Activated CD4-positive, alpha-beta T cell treated with anti-CD3 and anti-CD28 coated beads for 24 hours (primary cell): ENCODE measurements around the gene RBM14.
A peak's percentile ranks its signal among the peaks of the same experiment; 100 is the strongest.
"Not testable (repeated sequence)": the region's sequence is repeated elsewhere in the genome, so short reads cannot be mapped to it uniquely, and the experiment has no call there.

Source experiments
- DNase-seq, 2 donors: peaks; one replicate each; pipeline ENCODE4 v3.0.0-alpha.2; 2020; ENCODE audit warnings: low read depth in 2 of 2

The RBM14 gene

DNA sequence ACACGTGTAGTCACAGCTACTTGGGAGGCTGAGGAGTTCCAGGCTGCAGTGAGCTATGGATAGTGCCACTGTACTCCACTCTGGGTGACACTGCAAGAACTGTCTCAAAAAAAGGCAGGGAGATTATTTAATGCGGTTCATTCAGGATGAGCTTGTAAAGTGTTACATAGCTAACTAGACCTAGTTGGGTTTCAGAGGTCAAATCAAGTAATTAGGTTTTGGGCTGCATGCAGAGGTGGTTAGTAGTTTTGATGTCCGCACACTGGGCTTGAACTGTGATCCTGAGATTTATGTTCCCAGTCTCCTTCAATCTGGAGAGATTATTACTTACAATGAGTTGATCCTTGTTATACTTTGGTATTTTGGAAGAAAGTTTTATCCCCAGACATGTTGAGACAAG lies 20.0 kb downstream of the RBM14 start:
- no peak for DNase-seq

GRCh38 chr11:66637557-66638176 lies 21.2 kb downstream of the RBM14 start:
- DNase-seq, result no peak

DNA sequence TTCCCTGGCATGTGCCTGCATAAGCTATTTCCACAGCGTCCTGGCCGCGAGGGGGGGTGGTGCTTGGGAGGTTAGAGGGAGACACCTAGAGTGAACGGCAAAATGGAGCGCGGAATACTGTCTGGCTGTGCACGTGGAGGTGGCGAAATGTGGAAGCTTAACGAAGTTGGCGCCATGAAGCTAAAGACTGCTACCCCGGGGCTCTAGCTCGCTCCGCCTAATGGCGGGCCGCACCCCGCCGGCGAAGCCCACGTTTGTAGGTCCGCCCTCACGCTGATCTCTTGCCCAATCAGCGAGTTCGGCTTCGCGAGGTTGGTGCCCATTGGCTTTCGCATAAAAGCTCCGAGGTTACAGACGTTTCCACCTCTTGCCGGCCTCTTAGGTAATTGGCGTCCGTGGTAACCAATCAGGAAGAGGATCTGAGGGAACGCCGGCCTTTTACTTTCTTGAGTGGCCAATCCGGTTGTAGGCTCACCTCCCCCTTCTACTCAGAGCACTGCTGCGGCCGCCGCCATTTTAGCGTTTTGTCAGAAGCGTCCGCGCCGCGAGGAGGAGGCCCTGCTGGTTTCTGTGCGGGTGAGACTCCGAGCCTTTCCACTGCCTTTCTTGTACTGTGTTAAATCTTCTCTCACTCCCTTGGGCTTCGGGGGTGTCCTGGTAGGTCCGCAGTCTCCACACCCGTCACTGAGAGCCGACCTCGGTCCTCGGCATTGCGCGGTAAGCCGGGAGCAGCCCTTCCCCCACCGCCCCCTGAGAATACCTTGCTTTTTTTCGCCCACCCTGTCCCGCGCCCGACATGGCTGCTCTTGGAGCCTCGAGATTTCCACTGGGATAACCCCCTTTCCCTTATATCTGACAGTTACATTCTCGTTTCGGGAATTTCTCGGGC lies 22.0 kb downstream of the RBM14 start, which contains the start of gene RBM4:
Gene RBM4, plus strand, starts transcription at position 527 of the 889 bp plus-strand sequence. CDS start 1,009 bp downstream, outside the sequence.
- DNase-seq, result peak; percentile 89 to 91

DNA sequence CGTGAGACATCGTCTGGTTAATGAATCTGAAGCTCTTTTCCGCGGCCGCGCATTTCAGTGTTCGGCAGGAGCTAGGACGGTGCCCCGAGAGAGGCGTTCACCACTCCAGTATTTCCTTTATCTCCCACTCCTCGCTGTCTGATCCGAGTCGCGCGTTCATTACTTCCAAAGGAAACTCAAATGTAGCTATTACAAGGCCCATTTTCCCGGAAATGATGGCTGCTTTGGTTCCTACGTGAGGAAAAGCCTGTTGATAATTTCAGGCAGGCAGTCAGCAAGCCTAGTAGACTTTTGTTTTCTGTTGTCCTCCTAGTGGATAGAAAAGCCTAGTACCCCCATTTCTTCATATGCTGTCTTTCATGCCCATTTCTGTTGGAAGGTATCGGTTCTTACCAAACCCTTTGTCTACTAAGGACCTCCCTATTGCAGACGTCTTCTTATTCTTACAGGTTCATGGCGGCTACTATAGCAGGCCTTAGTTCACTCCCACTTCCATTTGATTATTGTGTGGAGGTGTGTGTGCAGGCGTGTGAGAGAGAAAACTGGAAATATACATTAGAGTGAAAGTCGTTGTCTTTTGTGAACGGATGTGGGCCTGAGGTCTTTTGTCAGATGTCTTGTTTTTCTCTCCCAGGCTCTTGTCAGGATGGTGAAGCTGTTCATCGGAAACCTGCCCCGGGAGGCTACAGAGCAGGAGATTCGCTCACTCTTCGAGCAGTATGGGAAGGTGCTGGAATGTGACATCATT lies 22.8 kb downstream of the RBM14 start:
- DNase-seq, result no peak

GRCh38 chr11:66639814-66640340 lies 23.4 kb downstream of the RBM14 start:
- not testable (repeated sequence) for DNase-seq

GRCh38 chr11:66641834-66642233 lies 25.4 kb downstream of the RBM14 start:
- DNase-seq, result no peak

GRCh38 chr11:66643745-66644437 lies 27.5 kb downstream of the RBM14 start:
- no peak for DNase-seq

DNA sequence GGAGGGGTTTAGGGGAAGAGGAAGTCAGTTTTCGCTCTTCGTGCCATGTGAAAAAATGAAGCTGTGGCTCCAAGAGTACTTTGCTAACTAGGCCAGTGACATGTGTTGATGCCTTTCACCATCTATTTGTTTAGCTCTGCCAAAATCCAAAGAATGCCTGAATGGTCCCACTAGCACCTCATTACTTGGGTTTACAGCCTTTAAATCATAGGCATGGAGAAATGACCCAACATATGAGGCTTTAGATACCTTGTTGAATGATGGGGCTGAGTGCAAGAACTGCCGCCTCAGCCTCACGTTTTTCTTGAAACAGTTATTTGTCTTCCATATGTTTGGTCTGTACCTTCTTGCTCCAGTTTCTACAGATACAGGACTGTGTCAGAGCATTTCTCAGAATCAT lies 30.4 kb downstream of the RBM14 start:
- DNase-seq, result no peak

GRCh38 chr11:66649903-66650302 lies 33.5 kb downstream of the RBM14 start:
- no peak for DNase-seq

DNA sequence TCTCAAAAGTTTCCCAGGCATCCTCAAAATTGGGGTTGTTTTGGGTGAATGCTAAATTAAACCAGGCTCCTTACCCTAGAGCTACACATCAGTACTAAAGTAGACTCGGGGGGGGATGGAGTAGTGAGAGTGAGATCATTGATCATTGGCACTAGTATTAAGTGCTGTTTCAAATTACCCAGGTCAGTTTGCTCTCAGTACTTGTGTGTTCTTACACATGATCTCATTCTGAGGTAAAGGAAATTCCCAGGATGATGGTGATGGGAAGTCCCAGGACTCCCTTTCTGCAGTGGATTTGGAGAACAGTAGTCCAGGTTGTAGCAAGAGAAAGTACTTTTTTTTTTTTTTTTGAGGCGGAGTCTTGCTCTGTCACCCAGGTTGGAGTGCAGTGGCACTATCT lies 34.6 kb downstream of the RBM14 start:
- no peak for DNase-seq

DNA sequence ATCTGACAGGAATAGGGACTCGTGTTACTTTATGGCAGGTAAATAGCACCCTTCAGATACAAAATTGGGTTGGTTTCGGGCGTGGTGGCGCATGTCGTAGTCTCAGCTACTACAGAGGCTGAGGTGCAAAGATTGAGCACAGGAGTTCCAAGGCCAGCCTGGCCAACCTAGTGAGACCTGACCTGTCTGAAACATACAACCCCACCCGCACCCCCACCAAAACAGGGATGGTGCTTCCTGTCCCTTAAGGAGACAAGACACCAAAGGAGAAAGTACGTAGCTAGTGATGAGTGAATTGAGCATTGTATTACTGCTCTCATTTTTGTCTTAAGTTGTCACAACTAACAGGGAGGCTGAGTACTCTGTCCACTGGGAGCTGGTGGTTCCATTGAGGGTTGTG lies 36.2 kb downstream of the RBM14 start:
- DNase-seq, result no peak

DNA sequence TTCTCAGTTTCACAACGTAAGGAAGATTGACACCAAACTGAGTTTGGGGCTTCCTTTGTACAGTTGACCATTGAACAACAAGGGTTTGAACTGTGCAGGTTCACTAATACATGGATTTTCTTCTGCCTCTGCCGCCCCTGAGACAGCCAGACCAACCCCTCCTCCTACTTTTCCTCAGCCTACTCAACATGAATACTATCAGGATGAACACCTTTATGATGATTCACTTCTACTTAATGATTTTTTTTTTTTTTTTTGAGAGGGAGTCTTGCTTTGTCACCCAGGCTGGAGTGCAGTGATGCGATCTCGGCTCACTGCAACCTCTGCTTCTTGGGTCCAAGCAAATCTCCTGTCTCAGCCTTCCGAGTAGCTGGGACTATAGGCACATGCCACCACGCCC lies 36.7 kb downstream of the RBM14 start:
- DNase-seq, result no peak

- no peak for DNase-seq
Observed at GRCh38 chr11:66659763-66660162, 43.3 kb downstream of the RBM14 start.

GRCh38 chr11:66663741-66664296 lies 47.4 kb downstream of the RBM14 start:
- DNase-seq, result no peak

DNA sequence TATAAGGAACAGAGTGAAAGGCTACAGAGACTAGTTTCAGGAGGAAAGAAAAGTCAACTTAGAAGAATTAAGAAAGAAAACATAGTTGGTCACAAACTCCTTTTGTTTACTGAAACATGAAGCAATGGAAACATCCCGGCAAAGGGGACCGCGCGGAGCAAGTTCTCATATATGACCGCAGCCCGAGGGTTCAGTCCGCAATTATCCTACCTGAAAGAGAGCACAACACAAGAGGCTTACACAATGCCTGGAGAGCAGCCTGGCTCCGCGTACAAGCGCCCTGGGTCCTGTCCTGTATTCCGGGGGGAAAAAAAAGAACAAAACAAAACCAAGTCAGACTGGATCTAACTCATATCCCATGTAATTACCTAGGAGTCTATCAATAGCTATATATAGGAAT lies 48.9 kb downstream of the RBM14 start:
- DNase-seq, result no peak

DNA sequence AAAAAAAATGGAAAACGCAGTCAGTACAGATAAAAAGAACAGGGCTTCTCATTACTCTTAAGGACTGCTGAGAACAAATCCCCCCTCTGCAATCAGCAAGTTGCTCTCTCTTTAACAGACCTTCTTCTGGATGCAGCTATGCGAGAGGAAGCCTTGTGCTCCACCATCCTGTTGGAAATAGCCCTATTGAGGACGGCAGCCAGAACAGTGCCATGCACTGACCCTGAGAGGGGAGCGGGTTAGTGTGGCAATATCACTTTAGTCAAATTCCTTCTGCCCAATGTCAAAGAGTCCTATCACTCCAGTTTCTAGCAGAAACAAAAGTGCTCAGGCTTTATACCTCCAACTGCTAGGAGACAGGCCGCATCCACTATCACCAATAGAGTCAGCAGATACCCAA lies 54.4 kb downstream of the RBM14 start:
- DNase-seq, result no peak

- no peak for DNase-seq
Observed at GRCh38 chr11:66674964-66675602, 58.7 kb downstream of the RBM14 start.

- no peak for DNase-seq
Observed at GRCh38 chr11:66676282-66676919, 60.0 kb downstream of the RBM14 start.
